Measurements from ENCODE around the gene F13A1.

DNA sequence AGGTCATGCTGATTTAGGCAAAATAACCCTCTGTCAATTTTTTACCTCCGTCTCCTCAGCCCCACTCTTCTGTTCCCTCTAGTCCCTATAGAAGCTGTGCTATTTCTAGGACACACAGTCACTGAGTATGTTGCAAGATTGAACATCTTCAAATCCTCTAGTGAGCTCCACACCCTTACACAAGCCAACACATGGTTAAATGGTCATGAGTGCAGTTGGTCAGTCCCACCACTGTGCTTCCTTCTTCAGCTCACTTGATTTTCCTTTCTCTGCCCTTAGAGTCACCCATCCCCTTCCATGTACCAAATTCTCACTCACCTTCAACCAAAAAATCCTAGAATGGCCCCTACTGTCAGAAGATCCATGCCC lies 48.2 kb upstream of the F13A1 start:
- TF ChIP-seq POLR2AphosphoS5 (IDR thresholded peaks at IDR 0.05; ENCODE audit: low read depth, low read length) (no peak), TAF1 (IDR thresholded peaks at IDR 0.05; ENCODE audit: borderline replicate concordance, insufficient read depth, low read length) (no peak)
